OCI-LY1 (cell line): ENCODE measurements around the gene GLI2.

ENCODE experiments used
- H2AFZ ChIP-seq: fragments of 200-600 bp; sonication (generic), shearing (Covaris generic); 2 replicates; pipeline ENCODE4 v1.6.0; 2014; ENCODE audit warnings: antibody characterized with exemption, mild to moderate bottlenecking, low read length
- H3F3A ChIP-seq: fragments of 200-600 bp; sonication (generic), shearing (Covaris generic); 2 replicates; pipeline ENCODE4 v1.6.0; 2014; ENCODE audit warnings: mild to moderate bottlenecking, antibody characterized with exemption, low read length, moderate library complexity; ENCODE audit not compliant: insufficient read depth
- H3K27ac ChIP-seq: fragments of 200-600 bp; sonication (generic); 2 replicates; pipeline ENCODE4 v1.5.1; 2014; ENCODE audit warnings: low read length, mixed run types, mild to moderate bottlenecking, low read depth; ENCODE audit not compliant: poor library complexity, severe bottlenecking
- H3K27me3 ChIP-seq: fragments of 200-600 bp; sonication (generic); 2 replicates; pipeline ENCODE4 v1.6.0; 2014; ENCODE audit warnings: antibody characterized with exemption, mild to moderate bottlenecking, low read length, moderate library complexity; ENCODE audit not compliant: insufficient read depth
- H3K36me3 ChIP-seq: fragments of 200-600 bp; sonication (generic); 2 replicates; pipeline ENCODE4 v1.6.1; 2014; ENCODE audit warnings: mild to moderate bottlenecking, antibody characterized with exemption, low read length, moderate library complexity, mixed read lengths; ENCODE audit not compliant: insufficient read depth
- H3K4me1 ChIP-seq: fragments of 200-600 bp; sonication (generic); 2 replicates; pipeline ENCODE4 v1.5.1; 2014; ENCODE audit warnings: mild to moderate bottlenecking, low read length, moderate library complexity; ENCODE audit not compliant: insufficient read depth, severe bottlenecking
- H3K4me2 ChIP-seq: fragments of 200-600 bp; sonication (generic), shearing (Covaris generic); 2 replicates; pipeline ENCODE4 v1.6.1; 2014; ENCODE audit warnings: low read length
- H3K4me3 ChIP-seq: fragments of 200-600 bp; sonication (generic); 2 replicates; pipeline ENCODE4 v1.5.1; 2014; ENCODE audit warnings: low read length, low read depth, mild to moderate bottlenecking, mixed read lengths; ENCODE audit not compliant: poor library complexity, severe bottlenecking
- H3K79me2 ChIP-seq: fragments of 200-600 bp; shearing (Covaris generic); 2 replicates; pipeline ENCODE4 v1.6.1; 2016; ENCODE audit warnings: mixed run types, low read length, mixed read lengths; ENCODE audit not compliant: insufficient read depth
- H3K9ac ChIP-seq: fragments of 200-600 bp; sonication (generic), shearing (Covaris generic); 2 replicates; pipeline ENCODE4 v1.6.1; 2014; ENCODE audit warnings: mild to moderate bottlenecking, low read length, mixed read lengths
- H3K9me2 ChIP-seq: fragments of 200-600 bp; sonication (generic), shearing (Covaris generic); 2 replicates; pipeline ENCODE4 v1.6.1; 2014; ENCODE audit warnings: low read depth, mild to moderate bottlenecking, low read length, mixed read lengths
- H3K9me3 ChIP-seq: fragments of 200-600 bp; shearing (Covaris generic); 2 replicates; pipeline ENCODE4 v1.6.1; 2014; ENCODE audit warnings: low read length, mixed read lengths
- H4K20me1 ChIP-seq: fragments of 200-600 bp; sonication (generic), shearing (Covaris generic); 2 replicates; pipeline ENCODE4 v1.6.0; 2016; ENCODE audit warnings: mild to moderate bottlenecking, low read length; ENCODE audit not compliant: insufficient read depth
- CTCF ChIP-seq: fragments of 200-600 bp; sonication (generic), shearing (Covaris generic); IDR thresholded peaks from 2 replicates; pipeline ENCODE4 v1.5.1; 2017; ENCODE audit warnings: mild to moderate bottlenecking, antibody characterized with exemption, low read length, moderate library complexity, mixed read lengths
- EZH2 ChIP-seq: fragments of 200-600 bp; sonication (generic), shearing (Covaris generic); IDR thresholded peaks from 2 replicates; pipeline ENCODE4 v1.8.0; 2017; ENCODE audit warnings: borderline replicate concordance, mixed run types, mild to moderate bottlenecking, antibody characterized with exemption, low read length, moderate library complexity, mixed read lengths

GLI2 gene

GRCh38 chr2:120744817-120745216 is 9.1 kb downstream of the GLI2 start:
- Histone ChIP-seq H3F3A (no peaks in the 10 kb centered on the region), H3K27ac (no peak overlapping the region), H3K36me3 (no peaks in the 10 kb centered on the region), H4K20me1 (no peaks in the 10 kb centered on the region), H3K4me1 (no peaks in the 10 kb centered on the region), H3K79me2 (no peaks in the 10 kb centered on the region), H3K9me2 (no peaks in the 10 kb centered on the region), H3K9ac (no peak overlapping the region), H3K4me2 (no peak overlapping the region), H3K4me3 (no peak overlapping the region), H3K27me3 (peaks cover 2% of the 10 kb centered on the region; the same call in 1 of the 2 replicates), H3K9me3 (no peaks in the 10 kb centered on the region), H2AFZ (no peak overlapping the region)
- TF ChIP-seq CTCF (no peak), EZH2 (no peak)

- H3K9me3 ChIP-seq = no peaks in the 10 kb centered on the region
- no peaks in the 10 kb centered on the region for H3K9me2 ChIP-seq
- no peaks in the 10 kb centered on the region for H3F3A ChIP-seq
- H3K4me1 ChIP-seq = no peaks in the 10 kb centered on the region
- H3K4me3 ChIP-seq = no peak overlapping the region
- H4K20me1 ChIP-seq = no peaks in the 10 kb centered on the region
- no peaks in the 10 kb centered on the region for H3K36me3 ChIP-seq
- no peaks in the 10 kb centered on the region for H3K79me2 ChIP-seq
- H3K27me3 ChIP-seq = no peaks in the 10 kb centered on the region
- TF ChIP-seq CTCF (no peak), EZH2 (no peak)
- no peak overlapping the region for H3K4me2 ChIP-seq
- no peak overlapping the region for H3K9ac ChIP-seq
- no peak overlapping the region for H2AFZ ChIP-seq
- H3K27ac ChIP-seq = no peak overlapping the region
These were observed 9.9 kb downstream of the GLI2 start for GRCh38 chr2:120745420-120746111.

DNA sequence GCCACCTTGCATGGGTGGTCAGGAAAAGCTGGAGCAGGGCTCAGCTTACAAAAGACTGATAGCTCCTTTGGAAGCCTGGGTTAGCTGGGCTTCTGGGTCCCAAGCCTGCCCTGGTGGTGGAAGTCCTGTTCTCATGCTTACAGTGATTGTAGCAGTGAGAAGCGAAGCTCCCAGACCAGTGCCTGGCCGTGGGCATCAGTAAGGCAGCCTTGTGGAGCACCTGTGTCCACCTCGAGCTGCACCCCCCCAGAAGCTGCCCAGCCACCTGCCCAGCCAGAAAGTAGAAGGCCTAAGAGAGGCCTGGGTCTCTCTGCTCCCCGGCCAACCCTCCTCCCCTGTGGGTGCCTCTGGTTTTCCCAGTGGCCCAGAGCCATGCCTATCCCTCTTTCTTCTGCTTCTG is 10.5 kb downstream of the GLI2 start:
- no peak overlapping the region for H3K27ac ChIP-seq
- H3F3A ChIP-seq = no peaks in the 10 kb centered on the region
- no peak for TF ChIP-seq EZH2
- no peak for TF ChIP-seq CTCF
- H4K20me1 ChIP-seq = no peaks in the 10 kb centered on the region
- no peak overlapping the region for H3K4me2 ChIP-seq
- H3K27me3 ChIP-seq = no peaks in the 10 kb centered on the region
- H3K36me3 ChIP-seq = no peaks in the 10 kb centered on the region
- no peak overlapping the region for H2AFZ ChIP-seq
- H3K9me3 ChIP-seq = no peaks in the 10 kb centered on the region
- H3K9me2 ChIP-seq = no peaks in the 10 kb centered on the region
- H3K4me3 ChIP-seq = no peak overlapping the region
- no peak overlapping the region for H3K9ac ChIP-seq
- no peaks in the 10 kb centered on the region for H3K4me1 ChIP-seq
- no peaks in the 10 kb centered on the region for H3K79me2 ChIP-seq
